Activated CD8-positive, alpha-beta memory T cell treated with anti-CD3 and anti-CD28 coated beads for 1 hour (primary cell): ENCODE measurements around the gene SLC2A1.
A peak's percentile ranks its signal among the peaks of the same experiment; 100 is the strongest.

ENCODE experiments used
- DNase-seq, 2 donors: peaks; one replicate each; pipeline ENCODE4 v3.0.0-alpha.2; 2020; ENCODE audit warnings: low read depth in 1 of 2; ENCODE audit errors: extremely low read depth in 1 of 2

SLC2A1 gene

GRCh38 chr1:42943166-42943565, 15.5 kb downstream of the SLC2A1 start:
- no peak for DNase-seq

GRCh38 chr1:42942444-42942843, 16.2 kb downstream of the SLC2A1 start:
- no peak for DNase-seq

DNA sequence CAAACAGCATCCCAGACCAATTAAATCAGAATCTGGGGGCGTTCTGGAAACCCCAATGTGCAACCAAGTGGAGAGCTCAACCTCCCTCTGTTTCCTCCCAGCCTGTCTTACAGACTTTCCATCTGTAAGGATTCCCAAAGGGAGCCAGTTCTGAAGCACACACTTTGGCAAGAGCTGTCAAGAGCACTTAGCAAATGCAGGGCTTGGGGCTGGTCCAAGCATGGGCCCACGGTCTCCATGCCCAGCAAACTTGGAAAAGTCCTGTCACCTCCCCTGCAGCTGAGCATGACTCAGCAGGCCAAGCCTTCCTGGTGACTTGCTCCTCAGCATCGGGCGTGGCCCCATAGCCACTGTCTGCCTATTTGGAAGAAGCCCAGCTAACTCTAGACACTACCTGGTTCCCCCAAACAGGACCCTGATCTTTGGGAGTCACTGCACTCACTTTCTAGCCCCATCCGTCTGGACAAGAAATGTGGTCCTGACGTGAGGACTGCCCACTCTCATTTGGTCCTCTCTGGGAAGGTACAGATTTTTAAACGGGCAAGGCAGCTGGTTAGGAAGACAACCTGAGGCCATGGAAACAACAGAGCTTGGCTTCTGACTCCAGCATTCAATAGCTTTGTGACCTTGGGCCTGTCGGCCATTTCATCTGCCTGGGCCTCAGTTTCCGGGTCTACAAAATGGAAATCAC, 16.9 kb downstream of the SLC2A1 start:
- DNase-seq, result no peak

DNA sequence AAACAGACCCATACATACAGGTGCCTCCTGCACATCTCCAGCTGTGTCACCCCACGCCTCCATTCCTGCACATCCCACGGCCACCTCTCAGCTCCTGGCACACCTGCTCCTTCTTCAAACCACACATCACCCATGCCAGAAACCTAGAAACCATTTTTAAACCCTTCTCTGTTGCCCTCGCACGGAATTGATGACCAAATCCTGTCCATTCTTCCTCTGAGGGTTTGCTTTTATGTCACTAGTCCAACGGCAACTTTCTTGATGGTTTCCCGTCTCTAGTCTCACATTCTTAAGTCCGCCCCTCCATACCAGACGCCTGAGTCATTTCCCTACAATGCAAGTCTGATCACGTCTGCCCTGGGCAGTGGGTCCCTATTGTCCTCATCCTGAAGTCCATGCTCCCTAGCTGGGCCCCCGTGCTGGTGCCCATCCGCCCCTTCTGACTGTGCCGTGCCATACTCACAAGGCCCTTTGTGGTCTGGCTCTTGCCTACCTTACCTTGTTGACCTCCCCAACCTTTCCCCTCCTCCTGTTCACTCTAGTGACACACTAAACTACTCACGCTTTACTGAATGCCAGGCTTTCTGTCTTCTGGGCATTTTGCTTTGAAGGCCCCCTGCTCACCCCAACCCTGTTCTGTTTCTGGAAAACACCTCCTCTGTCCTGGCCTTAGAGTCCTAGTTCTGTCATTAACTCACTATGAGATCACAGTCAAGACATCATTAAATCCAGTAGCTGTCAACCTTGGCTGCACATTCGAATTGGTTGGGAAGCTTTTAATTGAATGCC, 17.6 kb downstream of the SLC2A1 start:
- DNase-seq, result no peak

DNA sequence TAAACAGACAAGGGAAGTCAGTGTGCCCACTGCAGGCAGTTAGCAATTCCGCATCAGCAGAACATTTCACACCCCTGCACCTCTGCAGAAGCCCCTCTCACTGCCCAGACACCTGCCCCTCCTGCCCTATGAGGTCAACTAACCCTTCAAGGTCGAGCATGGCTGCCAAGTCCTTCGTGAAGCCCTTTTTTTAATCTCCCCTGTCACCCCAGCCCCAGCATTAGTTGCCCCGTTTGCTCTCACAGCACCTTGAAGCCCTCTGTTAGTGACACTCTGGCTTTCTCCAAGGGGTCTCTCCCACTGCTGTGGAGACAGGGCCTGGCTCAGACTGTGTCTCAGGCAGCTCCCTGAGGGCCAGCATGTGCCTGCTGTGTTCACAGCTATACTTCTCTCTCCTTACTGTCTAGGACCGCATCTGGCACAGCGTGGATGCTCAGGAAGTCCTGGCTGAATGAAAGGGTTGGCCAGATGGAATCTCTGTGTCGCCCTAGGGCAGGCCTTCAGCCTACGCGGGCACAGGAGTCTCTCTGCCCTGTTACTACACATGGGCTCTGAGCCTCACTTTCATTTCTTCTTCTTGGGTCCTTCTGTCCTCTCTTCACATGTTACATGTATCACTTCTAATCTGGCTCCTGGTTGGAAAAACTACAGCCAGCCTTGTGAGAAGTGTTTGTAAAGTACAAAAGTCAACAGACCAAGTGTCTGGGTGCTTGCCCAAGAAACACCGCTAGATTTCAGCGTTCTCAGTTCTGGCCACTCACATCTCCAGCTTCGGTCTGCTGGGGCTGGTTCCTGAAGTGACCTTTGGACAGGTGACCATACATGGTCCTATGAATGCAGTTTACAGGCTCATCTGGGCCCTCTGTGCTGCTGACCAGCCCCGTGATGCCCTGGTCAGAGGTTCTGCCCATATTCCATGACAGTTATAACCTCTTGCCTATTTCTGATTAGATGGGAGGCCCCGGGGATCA, 19.7 kb downstream of the SLC2A1 start:
- no peak for DNase-seq

GRCh38 chr1:42937836-42938644, 20.6 kb downstream of the SLC2A1 start:
- no peak for DNase-seq

DNA sequence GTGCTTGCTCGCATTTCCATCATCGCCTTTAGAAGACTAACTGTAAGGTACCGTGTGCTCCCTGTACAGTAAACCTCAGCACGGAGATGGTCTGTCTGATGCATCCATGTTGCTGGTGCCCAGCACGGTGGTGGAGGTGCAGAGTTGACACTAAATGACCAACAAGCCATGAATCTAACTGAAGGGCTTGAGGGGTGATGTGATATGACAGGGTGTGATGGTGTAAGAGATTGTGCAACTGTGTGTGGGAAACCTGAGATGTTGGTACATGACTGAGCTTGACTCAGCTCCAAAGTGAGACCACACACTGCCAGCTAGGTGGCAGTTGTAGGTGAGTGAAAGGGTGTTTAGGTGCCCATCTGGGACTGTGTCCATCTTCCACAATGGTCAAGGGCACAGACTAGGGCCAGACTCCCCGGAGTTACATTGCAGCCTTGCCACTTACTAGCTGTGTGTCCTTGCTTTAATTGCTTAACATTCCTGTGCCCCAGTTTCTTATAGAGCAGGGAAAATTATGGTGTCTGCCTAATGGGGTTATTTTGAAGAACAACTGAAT, 21.4 kb downstream of the SLC2A1 start:
- DNase-seq, result no peak

DNA sequence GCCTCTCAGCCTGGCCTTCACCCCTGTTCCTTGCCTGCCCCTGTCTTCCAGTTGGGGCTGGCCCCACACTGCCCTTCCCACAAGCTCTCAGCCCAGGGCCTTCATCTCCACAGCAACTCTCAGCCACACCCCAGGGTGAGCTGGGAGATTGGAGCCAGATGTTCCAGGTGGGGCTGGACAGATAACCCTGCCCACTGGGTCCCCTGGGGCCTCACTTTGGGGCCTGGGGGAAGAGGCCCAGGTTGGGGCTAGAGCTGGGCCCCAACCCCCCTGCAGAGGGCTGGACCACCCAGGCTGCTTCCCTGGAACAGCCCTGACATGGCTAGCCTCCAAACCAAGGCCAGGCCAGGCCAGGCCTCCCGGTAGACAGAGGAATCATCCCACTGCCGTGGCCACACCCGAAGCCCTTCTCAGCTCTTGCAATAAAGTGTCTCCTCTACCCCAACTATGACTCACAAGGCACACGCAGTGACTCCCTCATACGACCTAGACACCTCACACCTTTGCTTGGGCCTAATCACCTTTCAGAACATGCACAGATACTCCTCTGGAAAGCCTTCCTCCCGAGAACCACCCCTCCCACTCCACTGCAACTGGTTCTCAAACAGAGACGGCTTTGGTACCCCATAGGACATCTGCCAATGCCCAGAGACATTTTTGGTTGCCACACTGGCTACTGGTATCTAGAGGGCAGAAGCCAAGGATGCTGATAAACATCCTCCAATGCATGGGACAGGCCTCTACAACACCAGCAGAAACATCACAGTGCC, 22.2 kb downstream of the SLC2A1 start:
- no peak for DNase-seq

GRCh38 chr1:42935971-42936308, 22.7 kb downstream of the SLC2A1 start:
- no peak for DNase-seq

DNA sequence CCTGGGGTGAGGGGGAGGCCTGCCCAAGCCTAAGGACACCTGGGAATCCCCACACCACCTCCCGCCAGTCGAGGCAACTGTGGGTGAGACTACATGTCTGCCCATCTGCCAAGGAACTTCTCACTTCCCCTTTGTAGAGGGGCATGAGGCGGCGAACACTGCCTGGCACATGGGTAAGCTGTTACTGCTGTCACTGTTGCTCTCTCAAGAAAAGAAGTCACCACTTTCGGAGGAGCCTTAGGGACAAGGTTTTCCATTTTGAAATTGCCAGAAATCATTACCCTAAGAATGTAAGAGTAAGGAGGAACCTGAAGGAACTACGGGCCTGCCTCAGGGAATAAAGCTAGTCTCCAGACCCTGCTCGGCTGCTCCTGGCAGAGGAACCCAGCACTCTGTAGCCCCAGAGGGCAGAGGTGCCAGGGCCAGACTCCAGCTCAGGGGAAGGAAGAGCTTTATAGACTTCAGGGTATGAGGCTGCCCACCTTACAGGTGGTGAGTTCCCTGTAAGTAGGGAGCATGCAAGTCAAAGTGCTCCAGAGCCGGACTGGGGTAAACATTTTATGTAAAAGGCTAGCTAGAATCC, 23.3 kb downstream of the SLC2A1 start:
- DNase-seq, result no peak

DNA sequence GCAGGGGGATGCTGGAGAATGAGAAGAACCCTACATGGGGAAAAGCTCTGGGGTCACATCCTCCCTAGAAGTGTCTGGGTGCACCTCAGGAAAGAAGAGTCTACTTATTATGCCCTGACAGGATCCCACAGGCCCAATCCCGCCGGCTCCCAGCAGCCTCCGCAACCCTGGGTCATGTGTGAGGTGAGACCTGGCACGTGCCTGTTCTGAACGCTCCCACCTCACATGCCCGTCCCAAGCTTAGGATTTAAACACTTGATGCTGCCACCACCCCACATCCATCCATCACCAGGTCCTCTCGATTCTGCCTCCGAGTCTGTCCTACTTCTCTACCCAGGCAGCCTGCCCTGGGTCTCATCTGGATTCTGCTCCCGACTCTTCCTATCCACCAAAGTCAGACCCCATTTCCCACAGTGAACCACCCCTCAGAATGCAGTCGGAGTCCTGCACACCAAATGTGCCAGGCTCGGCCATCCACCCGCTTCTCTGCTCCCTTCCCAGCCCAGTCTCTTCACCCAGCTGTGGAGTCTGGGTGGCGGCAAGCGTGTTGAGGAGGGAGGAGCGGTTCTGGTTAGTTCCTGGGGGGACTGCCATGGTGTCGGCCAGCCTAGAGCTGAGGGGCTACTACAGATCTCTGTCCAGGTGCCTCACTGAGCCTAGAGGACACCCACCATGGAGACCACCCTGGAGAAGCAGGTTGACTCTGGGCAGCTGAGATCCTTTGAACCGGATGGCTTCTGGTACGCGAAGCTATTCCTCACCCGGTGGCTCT, 23.9 kb downstream of the SLC2A1 start:
- no peak for DNase-seq

GRCh38 chr1:42933610-42934491, 24.8 kb downstream of the SLC2A1 start:
- DNase-seq, result no peak

DNA sequence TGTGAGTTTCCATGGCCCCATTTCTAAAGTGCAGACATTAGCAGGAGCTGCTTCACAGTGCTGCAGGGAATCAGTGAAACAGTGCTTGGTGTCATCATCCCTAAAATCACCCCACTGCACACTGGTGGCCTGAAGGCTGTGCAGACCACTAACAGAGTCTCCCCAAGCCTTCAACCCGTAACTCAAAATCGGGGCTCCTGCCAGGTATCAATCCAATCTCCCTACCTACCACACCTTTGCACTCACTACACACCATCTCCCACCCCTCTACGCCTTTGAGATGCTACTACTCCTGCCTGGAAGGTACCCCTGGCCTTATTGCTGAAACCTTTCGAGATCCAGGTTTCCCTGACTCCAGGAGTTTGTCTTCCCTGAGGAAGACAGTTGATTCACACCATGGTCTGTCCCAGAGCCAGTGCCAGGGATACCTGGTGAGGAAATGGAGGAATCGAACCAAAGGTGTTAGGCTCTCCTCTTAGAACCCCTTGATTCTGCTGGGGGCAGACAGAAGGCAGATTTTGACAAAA, 25.5 kb downstream of the SLC2A1 start:
- DNase-seq, result no peak

- DNase-seq, result no peak
These were observed 26.2 kb downstream of the SLC2A1 start for GRCh38 chr1:42932442-42932941.

DNA sequence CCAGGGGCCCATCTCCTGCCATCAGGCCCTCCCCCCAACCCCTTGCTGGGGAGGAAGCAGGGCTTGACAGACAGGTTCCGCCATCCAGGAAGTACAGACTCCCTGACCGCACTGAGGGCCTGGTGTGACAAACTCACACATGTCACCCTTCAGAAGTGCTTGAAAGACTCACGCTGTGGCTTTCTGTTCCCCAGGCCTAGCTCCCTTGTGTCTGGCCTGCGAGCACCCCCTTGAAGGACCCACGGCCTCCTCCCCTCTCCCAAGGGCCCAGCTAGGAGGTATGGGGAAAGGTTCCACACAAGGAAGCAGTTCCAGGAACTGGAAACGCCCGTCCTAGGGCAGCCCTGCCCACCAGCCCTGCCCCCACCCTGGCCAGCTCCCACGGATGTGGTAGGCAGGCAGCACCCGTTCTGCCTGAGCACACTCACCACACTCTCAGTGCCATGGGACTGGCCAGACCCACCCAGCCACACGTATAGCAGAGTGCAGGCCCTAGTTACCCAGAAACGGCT, 26.7 kb downstream of the SLC2A1 start:
- DNase-seq, result peak; percentile 46 to 54

DNA sequence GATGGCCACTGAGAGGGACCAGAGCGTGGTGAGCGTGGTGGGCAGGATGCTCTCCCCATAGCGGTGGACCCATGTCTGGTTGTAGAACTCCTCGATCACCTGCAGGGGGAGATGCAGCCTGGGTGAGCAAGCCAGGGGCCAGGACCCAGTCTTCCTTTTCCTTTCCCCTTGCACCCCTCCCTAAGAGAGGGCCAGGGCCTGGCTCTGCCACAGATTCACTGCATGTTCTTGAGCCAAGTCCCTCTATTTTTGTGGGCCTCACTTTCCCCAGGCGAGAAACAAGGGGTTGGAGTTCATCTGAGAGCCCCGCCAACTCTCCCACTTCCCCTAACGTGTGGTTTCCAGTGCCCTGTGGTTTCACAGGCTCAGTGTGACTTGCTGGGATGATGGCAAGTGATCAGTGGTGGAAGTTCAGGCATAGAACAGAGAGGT, 27.5 kb downstream of the SLC2A1 start:
- DNase-seq, result no peak
